ENCODE results near the gene SLC25A47.

Gene SLC25A47

GRCh38 chr14:100333827-100334226 lies 10.7 kb downstream of the SLC25A47 start:
- no peaks in the 10 kb centered on the region; the same call in 1 of the 2 replicates for H3K36me3 ChIP-seq (ENCODE audit: insufficient read depth, low read length)
- H3K79me2 ChIP-seq (ENCODE audit: insufficient read depth, low read length), result no peaks in the 10 kb centered on the region
- H2AFZ ChIP-seq (ENCODE audit: low read length), result no peak overlapping the region
- H3F3A ChIP-seq (ENCODE audit: insufficient read depth, low read length), result no peaks in the 10 kb centered on the region
- H3K4me3 ChIP-seq (ENCODE audit: low read depth, low read length, poor library complexity, severe bottlenecking), result no peak overlapping the region
- no peaks in the 10 kb centered on the region for H3K9me2 ChIP-seq (ENCODE audit: low read depth, low read length)
- TF ChIP-seq EZH2 (IDR thresholded peaks at IDR 0.05; ENCODE audit: borderline replicate concordance, low read length) (no peak), CTCF (IDR thresholded peaks at IDR 0.05; ENCODE audit: low read length) (no peak)
- no peak overlapping the region for H3K9ac ChIP-seq (ENCODE audit: low read length)
- no peaks in the 10 kb centered on the region for H3K9me3 ChIP-seq (ENCODE audit: low read length)
- no peak overlapping the region for H3K4me2 ChIP-seq (ENCODE audit: low read length)
- H3K27me3 ChIP-seq (ENCODE audit: insufficient read depth, low read length), result peaks cover 3% of the 10 kb centered on the region; the same call in 1 of the 2 replicates
- H3K27ac ChIP-seq (ENCODE audit: low read depth, low read length, poor library complexity, severe bottlenecking), result no peak overlapping the region
- H4K20me1 ChIP-seq (ENCODE audit: insufficient read depth, low read length), result no peaks in the 10 kb centered on the region
- no peaks in the 10 kb centered on the region for H3K4me1 ChIP-seq (ENCODE audit: insufficient read depth, low read length, severe bottlenecking)

- H3F3A ChIP-seq (ENCODE audit: insufficient read depth, low read length), result no peaks in the 10 kb centered on the region
- no peak overlapping the region for H3K4me2 ChIP-seq (ENCODE audit: low read length)
- peaks cover 2% of the 10 kb centered on the region; the same call in 1 of the 2 replicates for H3K36me3 ChIP-seq (ENCODE audit: insufficient read depth, low read length)
- no peak overlapping the region for H3K27ac ChIP-seq (ENCODE audit: low read depth, low read length, poor library complexity, severe bottlenecking)
- no peaks in the 10 kb centered on the region for H3K4me1 ChIP-seq (ENCODE audit: insufficient read depth, low read length, severe bottlenecking)
- no peak overlapping the region for H2AFZ ChIP-seq (ENCODE audit: low read length)
- H3K4me3 ChIP-seq (ENCODE audit: low read depth, low read length, poor library complexity, severe bottlenecking), result no peak overlapping the region
- no peak for TF ChIP-seq CTCF (IDR thresholded peaks at IDR 0.05; ENCODE audit: low read length)
- TF ChIP-seq EZH2 (IDR thresholded peaks at IDR 0.05; ENCODE audit: borderline replicate concordance, low read length), result no peak
- no peak overlapping the region for H3K9ac ChIP-seq (ENCODE audit: low read length)
- H4K20me1 ChIP-seq (ENCODE audit: insufficient read depth, low read length), result no peaks in the 10 kb centered on the region
- no peaks in the 10 kb centered on the region for H3K9me3 ChIP-seq (ENCODE audit: low read length)
- no peaks in the 10 kb centered on the region for H3K27me3 ChIP-seq (ENCODE audit: insufficient read depth, low read length)
- no peaks in the 10 kb centered on the region for H3K79me2 ChIP-seq (ENCODE audit: insufficient read depth, low read length)
- no peaks in the 10 kb centered on the region for H3K9me2 ChIP-seq (ENCODE audit: low read depth, low read length)
Measured at GRCh38 chr14:100334904-100335303, 11.8 kb downstream of the SLC25A47 start.

- TF ChIP-seq CTCF (IDR thresholded peaks at IDR 0.05; ENCODE audit: low read length) (no peak), EZH2 (IDR thresholded peaks at IDR 0.05; ENCODE audit: borderline replicate concordance, low read length) (no peak)
- Histone ChIP-seq H3K4me2 (ENCODE audit: low read length) (no peak overlapping the region), H3K27ac (ENCODE audit: low read depth, low read length, poor library complexity, severe bottlenecking) (no peak overlapping the region)
Measured at GRCh38 chr14:100336618-100337530, 13.7 kb downstream of the SLC25A47 start.

More at GRCh38 chr14:100336618-100337530, 13.7 kb downstream of the SLC25A47 start:
- H2AFZ ChIP-seq (ENCODE audit: low read length), result no peak overlapping the region
- H3F3A ChIP-seq (ENCODE audit: insufficient read depth, low read length), result no peaks in the 10 kb centered on the region
- H3K9ac ChIP-seq (ENCODE audit: low read length), result no peak overlapping the region
- H3K9me3 ChIP-seq (ENCODE audit: low read length), result no peaks in the 10 kb centered on the region
- no peak overlapping the region for H3K4me3 ChIP-seq (ENCODE audit: low read depth, low read length, poor library complexity, severe bottlenecking)
- no peaks in the 10 kb centered on the region for H3K79me2 ChIP-seq (ENCODE audit: insufficient read depth, low read length)
- H3K9me2 ChIP-seq (ENCODE audit: low read depth, low read length), result no peaks in the 10 kb centered on the region
- H3K4me1 ChIP-seq (ENCODE audit: insufficient read depth, low read length, severe bottlenecking), result peaks cover 9% of the 10 kb centered on the region
- H4K20me1 ChIP-seq (ENCODE audit: insufficient read depth, low read length), result no peaks in the 10 kb centered on the region
- H3K36me3 ChIP-seq (ENCODE audit: insufficient read depth, low read length), result peaks cover 9% of the 10 kb centered on the region; the same call in 1 of the 2 replicates
- no peaks in the 10 kb centered on the region for H3K27me3 ChIP-seq (ENCODE audit: insufficient read depth, low read length)
